Thyroid gland (tissue), 4 donors: ENCODE measurements around the gene INTS2.
A peak's percentile ranks its signal among the peaks of the same experiment; 100 is the strongest.

Experiments used
- POLR2A ChIP-seq, 2 donors: fragments of 450-650 bp; IDR thresholded peaks; one replicate each; pipeline ENCODE4 v1.6.1; 2017; ENCODE audit warnings: antibody characterized with exemption in 2 of 2, mild to moderate bottlenecking in 2 of 2, moderate library complexity in 1 of 2
- TF ChIP-seq, protein P1 (sequence below), 6 experiments: fragments of 200-600 bp in 3 of 6; fragments of 450-650 bp in 3 of 6; sonication (generic) in 3 of 6; IDR thresholded peaks; one replicate each; pipeline ENCODE4 v1.5.1; 2016 to 2019; ENCODE audit warnings: antibody characterized with exemption in 6 of 6, mild to moderate bottlenecking in 2 of 6, inconsistent platforms in 1 of 6, moderate library complexity in 1 of 6

DNA sequence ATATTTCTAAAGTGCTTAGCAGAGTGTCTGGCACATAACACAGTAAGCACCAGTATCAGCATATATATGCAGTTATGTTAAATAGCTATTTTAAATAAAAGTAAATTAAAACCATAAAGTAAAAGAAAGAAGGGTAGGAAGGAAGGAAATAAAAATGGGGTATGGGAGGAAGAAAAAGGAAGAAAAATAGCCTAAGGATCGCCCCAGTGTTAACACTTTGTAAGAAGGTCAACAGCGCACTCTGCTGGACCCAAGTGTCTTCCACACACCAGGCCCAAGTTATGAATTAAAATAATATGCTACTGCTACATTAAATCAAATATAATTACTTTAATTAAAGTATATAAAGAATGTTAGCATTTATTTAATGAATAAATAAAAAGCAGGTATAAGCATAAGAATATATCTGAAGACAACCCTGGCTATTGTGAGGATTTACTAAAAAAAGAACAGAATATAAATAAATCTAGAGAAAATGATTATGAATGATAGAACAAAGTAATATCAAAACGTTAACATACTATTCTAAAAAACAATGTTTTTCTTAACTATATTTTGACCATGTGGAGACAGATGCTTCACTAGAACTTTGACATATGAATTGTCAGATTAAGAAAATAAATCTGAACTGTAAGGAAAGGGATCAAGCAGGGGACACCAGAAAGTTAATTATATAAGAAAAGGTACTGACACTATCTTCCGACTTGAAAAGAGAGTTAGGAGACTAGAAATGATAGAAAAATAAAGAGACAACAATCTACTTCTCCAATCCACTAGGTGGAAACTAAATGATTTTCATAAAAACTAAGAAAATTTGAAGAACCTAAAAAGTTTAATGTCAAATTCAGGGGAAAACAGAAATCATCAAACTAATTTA lies 90.4 kb downstream of the INTS2 start:
- TF ChIP-seq POLR2A (IDR thresholded peaks at IDR 0.05), result no peak
- TF ChIP-seq, protein P1, sequence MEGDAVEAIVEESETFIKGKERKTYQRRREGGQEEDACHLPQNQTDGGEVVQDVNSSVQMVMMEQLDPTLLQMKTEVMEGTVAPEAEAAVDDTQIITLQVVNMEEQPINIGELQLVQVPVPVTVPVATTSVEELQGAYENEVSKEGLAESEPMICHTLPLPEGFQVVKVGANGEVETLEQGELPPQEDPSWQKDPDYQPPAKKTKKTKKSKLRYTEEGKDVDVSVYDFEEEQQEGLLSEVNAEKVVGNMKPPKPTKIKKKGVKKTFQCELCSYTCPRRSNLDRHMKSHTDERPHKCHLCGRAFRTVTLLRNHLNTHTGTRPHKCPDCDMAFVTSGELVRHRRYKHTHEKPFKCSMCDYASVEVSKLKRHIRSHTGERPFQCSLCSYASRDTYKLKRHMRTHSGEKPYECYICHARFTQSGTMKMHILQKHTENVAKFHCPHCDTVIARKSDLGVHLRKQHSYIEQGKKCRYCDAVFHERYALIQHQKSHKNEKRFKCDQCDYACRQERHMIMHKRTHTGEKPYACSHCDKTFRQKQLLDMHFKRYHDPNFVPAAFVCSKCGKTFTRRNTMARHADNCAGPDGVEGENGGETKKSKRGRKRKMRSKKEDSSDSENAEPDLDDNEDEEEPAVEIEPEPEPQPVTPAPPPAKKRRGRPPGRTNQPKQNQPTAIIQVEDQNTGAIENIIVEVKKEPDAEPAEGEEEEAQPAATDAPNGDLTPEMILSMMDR (IDR thresholded peaks at IDR 0.05), result peak; percentile 16 to 72 (median 58)
